Measurements from ENCODE around the gene CD40LG. TPM values are rescaled to one million over a fixed set of nuclear protein-coding genes. Genes with fewer than 3 reads are reported as not detected.

The CD40LG gene
- total and polyA plus RNA-seq, 2 of the 13 experiments (the other 11 are each of a cell fraction or from before 2014, with no cell fraction given), result not detected

GRCh38 chrX:136662104-136662503 is 14.1 kb downstream of the CD40LG start (continued):
- TF ChIP-seq ZBTB40 (IDR thresholded peaks at IDR 0.05), result no peak
- TF ChIP-seq ZBTB40 (CRISPR knock-in tag; IDR thresholded peaks at IDR 0.05), result no peak
- TF ChIP-seq ATF7-NPFF (CRISPR knock-in tag; IDR thresholded peaks at IDR 0.05; ENCODE audit: low read depth), result no peak
- no peak for TF ChIP-seq ZNF460 (CRISPR knock-in tag; IDR thresholded peaks at IDR 0.05; ENCODE audit: borderline replicate concordance)
- no peak for TF ChIP-seq ZNF274 (CRISPR knock-in tag; IDR thresholded peaks at IDR 0.05)
